HEK293 (cell line): ENCODE data around the gene PRSS3.
"Not testable (repeated sequence)": the region's sequence is repeated elsewhere in the genome, so short reads cannot be mapped to it uniquely, and the experiment has no call there.

Experiments used
- CTCF ChIA-PET: fragments of 350-600 bp; formaldehyde crosslinking; extraction: SDS; loops from one replicate; lab custom pipeline; 2021; ENCODE audit warnings: antibody characterized with exemption; lab: Yijun Ruan, JAX
- POLR2A ChIA-PET: fragments of 300-600 bp; formaldehyde crosslinking; extraction: SDS; loops from one replicate; lab custom pipeline; 2020; ENCODE audit warnings: antibody characterized with exemption, inconsistent platforms; lab: Yijun Ruan, JAX
- H3K27ac ChIP-seq: fragments of 200-500 bp; sonication (Bioruptor generic); 2 replicates; pipeline ENCODE4 v1.5.1; 2014; ENCODE audit warnings: low read depth, low read length, control low read depth, inconsistent platforms; ENCODE audit errors: extremely low read depth
- H3K36me3 ChIP-seq, 2 experiments: fragments of 200-500 bp in 1 of 2; sonication (Bioruptor generic) in 1 of 2; 1 replicate in 1 of 2; 2 replicates in 1 of 2; pipeline ENCODE4 v1.5.1; 2014 to 2017; ENCODE audit warnings: inconsistent platforms in 2 of 2, low read length in 2 of 2; ENCODE audit not compliant: control insufficient read depth in 2 of 2, insufficient read depth in 1 of 2
- H3K4me1 ChIP-seq: fragments of 200-500 bp; sonication (Bioruptor generic); 2 replicates; pipeline ENCODE4 v1.5.1; 2014; ENCODE audit warnings: mild to moderate bottlenecking, low read length, inconsistent platforms; ENCODE audit not compliant: control insufficient read depth, insufficient read depth
- H3K4me3 ChIP-seq: 2 replicates; pipeline ENCODE4 v1.5.1; 2011; ENCODE audit warnings: low read depth, mild to moderate bottlenecking, control low read depth, low read length, moderate library complexity
- H3K9me3 ChIP-seq: fragments of 200-500 bp; sonication (Bioruptor generic); 2 replicates; pipeline ENCODE4 v1.5.1; 2014; ENCODE audit warnings: low read depth, low read length, inconsistent platforms; ENCODE audit not compliant: control insufficient read depth, insufficient read depth
- PRDM10 ChIP-seq: fragments of 450-650 bp; formaldehyde crosslinking; IDR thresholded peaks from 2 replicates; pipeline ENCODE4 v1.5.1; 2016; ENCODE audit warnings: missing biosample characterization, missing genetic modification characterization
- ZBTB48 ChIP-seq: fragments of 450-650 bp; formaldehyde crosslinking; IDR thresholded peaks from 2 replicates; pipeline ENCODE4 v1.5.1; 2016; ENCODE audit warnings: missing biosample characterization, missing genetic modification characterization
- ZNF133 ChIP-seq: fragments of 450-650 bp; formaldehyde crosslinking; IDR thresholded peaks from 2 replicates; pipeline ENCODE4 v1.5.1; 2016; ENCODE audit warnings: missing biosample characterization, missing genetic modification characterization
- ZNF148 ChIP-seq: fragments of 450-650 bp; formaldehyde crosslinking; IDR thresholded peaks from 2 replicates; pipeline ENCODE4 v1.5.0; 2017; ENCODE audit warnings: missing biosample characterization, missing genetic modification characterization, borderline replicate concordance
- ZNF211 ChIP-seq: fragments of 450-650 bp; formaldehyde crosslinking; IDR thresholded peaks from 2 replicates; pipeline ENCODE4 v1.5.1; 2016; ENCODE audit warnings: low read depth, missing biosample characterization, missing genetic modification characterization
- ZNF335 ChIP-seq: fragments of 450-650 bp; formaldehyde crosslinking; conservative IDR thresholded peaks from 2 replicates; pipeline ENCODE4 v1.5.1; 2016; ENCODE audit warnings: missing biosample characterization, missing genetic modification characterization
- ZNF416 ChIP-seq: fragments of 450-650 bp; formaldehyde crosslinking; IDR thresholded peaks from 2 replicates; pipeline ENCODE4 v1.5.1; 2016; ENCODE audit warnings: missing biosample characterization, missing genetic modification characterization
- ZSCAN23 ChIP-seq: fragments of 450-650 bp; formaldehyde crosslinking; IDR thresholded peaks from 2 replicates; pipeline ENCODE4 v1.5.1; 2016; ENCODE audit warnings: missing biosample characterization, missing genetic modification characterization
- ZSCAN4 ChIP-seq: fragments of 450-650 bp; formaldehyde crosslinking; IDR thresholded peaks from 2 replicates; pipeline ENCODE4 v1.5.1; 2017; ENCODE audit warnings: missing biosample characterization, missing genetic modification characterization
- TF ChIP-seq, protein P1 (sequence below): fragments of 450-650 bp; IDR thresholded peaks from 2 replicates; pipeline ENCODE4 v1.5.1; 2018; ENCODE audit warnings: missing biosample characterization, missing genetic modification characterization

Gene PRSS3

DNA sequence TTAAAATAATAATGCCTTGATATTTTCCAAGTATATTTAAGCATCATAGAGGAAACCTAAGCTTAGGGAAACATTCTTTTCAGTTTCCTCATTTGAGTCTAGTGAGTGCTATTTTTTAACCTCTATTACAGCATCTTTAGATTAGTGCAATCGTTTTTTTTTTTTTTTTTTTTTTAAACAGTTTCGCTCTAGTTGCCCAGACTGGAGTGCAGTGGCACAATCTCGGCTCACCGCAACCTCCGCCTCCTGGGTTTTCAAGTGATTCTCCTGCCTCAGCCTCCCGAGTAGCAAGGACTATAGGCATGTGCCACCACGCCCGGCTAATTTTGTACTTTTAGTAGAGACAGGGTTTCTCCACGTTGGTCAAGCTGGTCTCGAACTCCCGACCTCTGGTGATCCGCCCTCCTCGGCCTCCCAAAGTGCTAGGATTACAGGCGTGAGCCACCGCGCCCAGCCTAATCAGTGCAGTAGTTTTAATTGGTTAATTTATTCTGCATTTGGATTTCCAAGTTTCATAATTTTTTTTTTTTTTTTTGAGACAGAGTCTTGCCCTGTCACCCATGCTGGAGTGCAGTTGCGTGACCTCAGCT, 34.4 kb downstream of the PRSS3 start:
- H3K36me3 ChIP-seq, H3K4me3 ChIP-seq, H3K4me1 ChIP-seq, CTCF ChIA-PET, POLR2A ChIA-PET, H3K9me3 ChIP-seq, H3K27ac ChIP-seq: not testable (repeated sequence)

DNA sequence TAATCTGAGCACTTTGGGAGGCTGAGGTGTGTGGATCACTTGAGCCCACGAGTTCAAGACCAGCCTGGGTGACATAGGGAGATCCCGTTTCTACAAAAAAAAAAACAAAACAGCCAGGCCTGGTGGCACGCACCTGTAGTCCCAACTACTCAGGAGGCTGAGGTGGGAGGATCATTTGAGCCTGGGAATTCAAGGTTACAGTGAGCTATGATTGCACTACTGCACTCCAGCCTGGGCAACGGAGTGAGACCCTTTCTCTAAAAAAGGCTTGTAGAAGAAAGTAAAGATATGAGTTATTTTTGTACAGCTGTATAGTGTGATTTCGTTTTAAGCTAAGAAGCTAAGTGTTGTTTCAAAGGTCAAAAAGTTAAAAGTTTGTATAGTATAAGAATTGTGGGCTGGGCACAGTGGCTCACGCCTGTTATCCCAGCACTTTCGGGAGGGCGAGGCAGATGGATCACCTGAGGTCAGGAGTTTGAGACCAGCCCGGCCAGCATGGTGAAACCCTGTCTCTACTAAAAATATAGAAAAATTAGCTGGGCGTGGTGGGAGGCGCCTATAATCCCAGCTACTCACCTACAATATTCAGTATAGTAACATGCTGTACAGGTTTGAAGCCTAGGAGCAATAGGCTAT, 40.4 kb downstream of the PRSS3 start:
- no peaks in the 10 kb centered on the region; the same call in 1 of the 2 replicates for H3K4me1 ChIP-seq
- H3K27ac ChIP-seq, result no peak overlapping the region
- POLR2A ChIA-PET, result interaction anchor here (0.6 to 1.8 kb wide), 2 partner anchors 8 to 49 kb away, joined by 3 read pairs; no protein-coding TSS in a partner anchor
- no peak overlapping the region for H3K4me3 ChIP-seq
- no peaks in the 10 kb centered on the region for H3K9me3 ChIP-seq
- TF ChIP-seq ZNF148 (no peak), ZSCAN23 (tag by site-specific recombination) (no peak), ZNF211 (tag by site-specific recombination) (no peak), ZNF133 (tag by site-specific recombination) (no peak), ZNF416 (tag by site-specific recombination) (no peak), ZNF335 (no peak), ZSCAN4 (tag by site-specific recombination) (no peak), ZBTB48 (no peak)
- TF ChIP-seq, protein P1, sequence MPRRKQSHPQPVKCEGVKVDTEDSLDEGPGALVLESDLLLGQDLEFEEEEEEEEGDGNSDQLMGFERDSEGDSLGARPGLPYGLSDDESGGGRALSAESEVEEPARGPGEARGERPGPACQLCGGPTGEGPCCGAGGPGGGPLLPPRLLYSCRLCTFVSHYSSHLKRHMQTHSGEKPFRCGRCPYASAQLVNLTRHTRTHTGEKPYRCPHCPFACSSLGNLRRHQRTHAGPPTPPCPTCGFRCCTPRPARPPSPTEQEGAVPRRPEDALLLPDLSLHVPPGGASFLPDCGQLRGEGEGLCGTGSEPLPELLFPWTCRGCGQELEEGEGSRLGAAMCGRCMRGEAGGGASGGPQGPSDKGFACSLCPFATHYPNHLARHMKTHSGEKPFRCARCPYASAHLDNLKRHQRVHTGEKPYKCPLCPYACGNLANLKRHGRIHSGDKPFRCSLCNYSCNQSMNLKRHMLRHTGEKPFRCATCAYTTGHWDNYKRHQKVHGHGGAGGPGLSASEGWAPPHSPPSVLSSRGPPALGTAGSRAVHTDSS (tag by site-specific recombination), result no peak
- CTCF ChIA-PET, result interaction anchor here (0.7 kb wide), 2 partner anchors 212 to 309 kb away, joined by 4 to 5 read pairs; no protein-coding TSS in a partner anchor
- H3K36me3 ChIP-seq, result peaks cover 0 to 5% of the 10 kb centered on the region in 2 experiments; a peak in 1 of 3 replicates

DNA sequence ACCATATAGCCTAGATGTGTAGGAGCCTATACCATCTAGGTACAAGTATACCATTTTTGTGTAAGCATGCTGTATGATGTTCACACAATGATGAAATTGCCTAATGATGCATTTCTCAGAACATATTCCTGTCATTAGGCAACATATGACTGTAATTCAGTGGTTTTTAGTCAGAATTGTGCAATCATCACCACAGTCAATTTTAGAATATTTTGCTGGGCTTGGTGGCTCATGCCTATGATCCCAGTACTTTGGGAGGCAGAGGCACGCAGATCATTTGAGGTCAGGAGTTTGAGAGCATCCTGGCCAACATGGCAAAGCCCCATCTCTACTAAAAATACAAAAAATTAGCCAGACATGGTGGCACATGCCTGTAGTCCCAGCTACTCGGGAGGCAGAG, 40.9 kb downstream of the PRSS3 start:
- POLR2A ChIA-PET, result interaction anchor here (0.6 to 1.8 kb wide), 2 partner anchors 8 to 49 kb away, joined by 3 read pairs; no protein-coding TSS in a partner anchor
- not testable (repeated sequence) for H3K4me3 ChIP-seq, H3K27ac ChIP-seq, H3K9me3 ChIP-seq, H3K4me1 ChIP-seq, H3K36me3 ChIP-seq
- TF ChIP-seq ZNF211 (tag by site-specific recombination) (0 out of 2 replicates have a peak, but pooled peaks have one; percentile 48), PRDM10 (peak; percentile 72)
- CTCF ChIA-PET, result interaction anchor here (0.6 to 0.7 kb wide), 2 partner anchors 212 to 1370 kb away, joined by 4 to 5 read pairs; no protein-coding TSS in a partner anchor
